Right renal pelvis (tissue), 4 donors: ENCODE results near the gene ZNF184. TPM values are rescaled to one million over a fixed set of nuclear protein-coding genes. Genes with fewer than 3 reads are reported as not detected.

ENCODE experiments used
- DNase-seq, 4 donors: peaks; one replicate each; pipeline ENCODE4 v3.0.0-alpha.2; 2013; ENCODE audit warnings: low read depth in 4 of 4, low spot score in 3 of 4, missing footprints in 1 of 4
- polyA plus RNA-seq, 4 donors: library from polyadenylated mRNA; unstranded; fragments of 120-200 nt; gene quantifications; one replicate each; pipeline ENCODE4 v1.2.1, GENCODE V29; 2013; ENCODE audit not compliant: insufficient read length in 4 of 4

Gene ZNF184
- polyA plus RNA-seq, 4 donors: 16.1 to 21.3 (median 19.4) TPM

DNA sequence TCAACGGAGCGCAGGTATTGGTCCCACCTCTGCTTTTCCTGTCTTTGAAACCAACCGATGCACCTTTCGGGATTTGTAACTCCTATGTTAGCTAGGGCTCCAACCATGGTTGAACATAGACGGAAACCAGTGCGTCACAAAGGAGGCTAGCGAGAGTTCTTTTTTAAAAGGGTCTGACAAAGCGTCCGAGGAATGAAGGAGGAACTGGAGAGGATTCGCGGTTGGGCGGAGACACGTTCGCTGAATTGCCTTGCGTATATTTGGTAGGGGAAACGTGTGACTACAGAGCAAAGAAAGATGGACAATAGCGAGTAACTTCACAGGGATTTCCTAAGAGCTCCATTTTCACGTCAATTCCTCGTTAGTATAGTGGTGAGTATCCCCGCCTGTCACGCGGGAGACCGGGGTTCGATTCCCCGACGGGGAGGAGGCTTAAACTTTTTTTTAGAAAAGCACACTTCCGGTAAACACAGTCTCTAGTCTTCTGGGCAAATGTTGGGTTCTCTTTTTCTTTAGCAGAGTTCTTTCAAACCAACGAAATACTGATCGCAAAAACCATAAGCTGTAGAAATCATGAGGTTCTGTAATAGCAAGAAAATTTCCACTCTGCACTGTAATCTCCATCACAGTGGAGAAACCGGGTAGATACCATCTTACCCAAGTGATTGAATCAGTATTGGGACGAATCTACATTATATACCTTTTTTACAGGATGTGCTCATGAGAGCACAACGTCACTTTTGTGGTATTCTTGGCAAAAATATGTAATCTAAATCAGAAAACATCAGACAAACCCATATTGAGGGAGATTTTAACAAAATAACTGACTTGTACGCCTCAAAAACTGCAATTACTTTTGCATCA is 6.6 kb upstream of the ZNF184 start:
- peak; percentile 80 to 88 (median 82) for DNase-seq

DNA sequence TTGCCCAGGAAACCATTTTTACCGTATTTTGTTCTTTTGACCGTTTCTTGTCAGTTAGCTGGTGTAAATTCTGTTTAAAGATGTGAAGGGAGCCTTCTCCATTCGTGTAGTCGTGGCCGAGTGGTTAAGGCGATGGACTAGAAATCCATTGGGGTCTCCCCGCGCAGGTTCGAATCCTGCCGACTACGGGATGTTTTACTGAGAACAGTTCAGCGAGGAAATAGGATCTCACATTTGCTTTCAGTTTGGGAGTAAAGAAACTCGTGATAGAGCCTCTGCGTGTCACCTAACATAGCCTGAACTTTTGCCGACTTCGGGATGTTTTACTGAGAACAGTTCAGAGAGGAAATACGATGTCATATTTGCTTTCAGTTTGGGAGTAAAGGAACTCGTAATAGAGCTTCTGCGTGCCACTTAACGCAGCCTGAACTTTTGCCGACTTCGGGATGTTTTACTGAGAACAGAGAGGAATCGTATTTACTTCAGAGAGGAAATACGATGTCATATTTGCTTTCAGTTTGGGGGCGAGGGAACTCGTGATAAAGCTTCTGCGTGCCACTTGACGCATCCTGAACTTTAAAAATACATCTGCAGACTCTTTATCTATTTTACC is 5.9 kb upstream of the ZNF184 start:
- DNase-seq: peak; percentile 78 to 87 (median 84)

DNA sequence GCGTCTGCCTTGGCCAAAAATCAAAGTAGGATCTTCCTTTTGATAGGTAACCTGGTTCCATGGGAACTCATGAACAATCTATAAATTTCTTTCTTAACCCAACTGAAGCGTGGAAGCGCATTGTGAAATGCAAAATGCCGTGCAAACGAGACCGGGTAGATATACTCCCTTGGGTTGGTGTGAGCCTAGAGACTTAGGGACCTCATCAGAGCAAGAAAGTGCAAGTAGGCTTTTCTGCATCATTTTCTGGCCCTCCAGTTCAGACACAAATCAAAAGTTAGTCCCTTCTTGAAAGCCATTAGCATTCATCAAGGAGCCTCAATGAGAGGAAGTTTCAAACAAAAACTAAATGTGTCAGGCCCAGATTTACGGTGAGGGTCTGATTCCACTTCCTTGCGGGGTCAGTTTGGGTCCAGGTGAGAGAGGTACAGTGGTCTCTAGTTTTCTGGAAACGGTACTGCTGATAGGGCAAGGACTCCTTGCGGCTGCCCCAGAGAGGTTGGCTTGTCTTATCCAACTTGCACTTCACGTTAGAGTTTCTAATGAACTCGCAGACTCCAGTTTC is 5.3 kb upstream of the ZNF184 start:
- no peak for DNase-seq

DNA sequence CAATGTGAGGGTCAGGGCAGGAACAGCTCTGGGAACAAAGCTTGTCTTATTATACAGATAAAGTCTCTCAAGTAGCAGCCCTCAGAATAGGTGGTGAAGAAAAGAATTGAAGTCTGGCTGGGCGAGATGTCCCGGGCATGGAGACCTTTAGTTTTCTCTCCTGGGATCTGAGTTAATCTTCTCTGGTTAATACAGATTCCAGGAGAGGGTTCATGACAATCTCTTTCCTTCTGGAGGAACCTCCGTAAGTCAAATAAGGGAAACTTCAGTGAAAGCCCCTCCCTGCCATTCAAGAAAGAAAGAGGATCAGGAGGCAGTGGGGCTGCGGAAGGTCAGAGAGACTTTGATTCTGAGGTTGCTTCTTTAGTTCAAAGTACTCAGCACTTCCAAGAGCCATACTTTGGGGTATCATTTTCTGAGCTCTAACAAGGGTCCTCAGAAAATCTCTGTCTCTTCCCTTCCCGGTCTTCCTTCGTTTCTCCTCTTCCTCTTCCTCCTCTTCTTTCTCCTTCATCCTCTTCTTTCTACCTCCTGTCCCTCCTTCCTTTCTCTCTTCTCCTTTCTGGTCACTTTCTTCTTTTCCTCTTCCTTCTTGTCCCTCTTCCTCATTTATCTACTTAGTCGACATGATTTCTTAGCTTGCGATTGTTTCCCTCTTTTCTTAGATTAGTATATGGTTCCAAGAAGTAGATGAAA is 4.6 kb upstream of the ZNF184 start:
- no peak for DNase-seq

DNA sequence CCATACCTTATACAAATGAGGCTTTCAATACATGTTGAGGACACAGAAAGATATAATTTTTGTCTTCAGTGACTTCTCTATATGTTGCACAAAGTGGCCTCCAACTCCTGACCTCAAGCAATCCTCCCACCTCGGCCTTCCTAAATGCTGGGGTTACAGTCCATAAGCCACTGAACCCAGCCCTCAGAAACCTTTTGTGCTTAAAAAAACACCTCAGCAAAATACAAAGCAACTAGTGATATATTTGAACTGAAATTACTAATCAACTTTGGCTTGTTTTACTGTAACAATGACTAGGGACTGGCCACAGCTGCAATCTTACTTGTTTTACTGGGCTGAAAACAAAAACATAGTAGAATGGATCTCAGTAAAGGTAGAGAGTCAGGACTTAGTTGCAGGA is 3.2 kb upstream of the ZNF184 start:
- no peak for DNase-seq

DNA sequence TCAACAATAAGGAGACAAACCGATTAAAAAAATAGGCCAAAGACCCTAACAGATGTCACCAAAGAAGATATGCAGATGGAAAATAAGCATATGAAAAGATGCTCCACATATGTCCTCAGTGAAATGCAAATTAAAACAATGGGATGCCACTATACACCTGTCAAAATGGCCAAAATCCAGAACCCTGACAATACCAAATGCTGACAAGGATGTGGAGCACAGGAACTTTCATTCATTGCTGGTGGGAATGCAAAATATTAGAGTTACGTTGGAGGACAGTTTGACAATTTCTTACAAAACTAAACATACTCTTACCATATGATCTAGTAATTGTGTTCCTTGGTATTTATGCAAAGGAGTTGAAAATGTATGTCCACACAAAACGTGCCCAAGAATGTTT is 1.8 kb upstream of the ZNF184 start:
- DNase-seq: no peak

DNA sequence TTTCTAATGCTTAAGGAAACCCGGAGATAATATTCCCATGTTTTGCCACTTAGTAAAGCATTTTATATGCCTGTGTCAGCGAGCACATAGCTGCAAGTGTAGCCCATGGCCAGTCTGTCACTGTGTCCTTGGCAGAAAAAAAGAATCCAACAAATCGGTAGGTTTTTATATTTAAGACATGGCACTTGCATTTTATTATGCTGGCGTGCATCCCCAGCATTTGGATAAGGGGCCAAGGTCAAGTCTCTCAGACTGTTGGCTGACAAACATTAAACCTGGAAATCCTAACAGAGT is 1.2 kb upstream of the ZNF184 start:
- no peak for DNase-seq

DNA sequence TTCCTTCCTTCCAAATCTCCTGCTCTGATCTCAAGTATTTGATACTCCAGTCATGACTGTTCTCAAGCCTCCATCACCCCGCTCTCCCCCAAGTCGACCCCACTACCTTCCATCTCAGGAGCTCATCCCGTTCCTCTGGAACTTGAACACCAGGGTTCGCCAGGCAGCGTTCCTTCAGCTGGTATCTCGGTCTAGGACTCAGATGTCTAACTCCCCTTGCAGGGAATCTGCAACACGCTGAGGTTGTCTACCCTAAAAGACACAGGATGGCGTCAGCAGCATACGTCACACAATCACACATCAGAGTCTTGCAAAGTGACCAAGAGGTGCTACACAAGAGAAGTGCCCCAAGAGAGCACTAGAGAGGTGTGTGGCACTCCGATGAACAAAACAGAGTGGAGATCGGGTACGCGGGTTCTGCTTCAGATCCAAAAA is 706 bp downstream of the ZNF184 start:
- DNase-seq: peak; percentile 72 to 77 (median 72)

DNA sequence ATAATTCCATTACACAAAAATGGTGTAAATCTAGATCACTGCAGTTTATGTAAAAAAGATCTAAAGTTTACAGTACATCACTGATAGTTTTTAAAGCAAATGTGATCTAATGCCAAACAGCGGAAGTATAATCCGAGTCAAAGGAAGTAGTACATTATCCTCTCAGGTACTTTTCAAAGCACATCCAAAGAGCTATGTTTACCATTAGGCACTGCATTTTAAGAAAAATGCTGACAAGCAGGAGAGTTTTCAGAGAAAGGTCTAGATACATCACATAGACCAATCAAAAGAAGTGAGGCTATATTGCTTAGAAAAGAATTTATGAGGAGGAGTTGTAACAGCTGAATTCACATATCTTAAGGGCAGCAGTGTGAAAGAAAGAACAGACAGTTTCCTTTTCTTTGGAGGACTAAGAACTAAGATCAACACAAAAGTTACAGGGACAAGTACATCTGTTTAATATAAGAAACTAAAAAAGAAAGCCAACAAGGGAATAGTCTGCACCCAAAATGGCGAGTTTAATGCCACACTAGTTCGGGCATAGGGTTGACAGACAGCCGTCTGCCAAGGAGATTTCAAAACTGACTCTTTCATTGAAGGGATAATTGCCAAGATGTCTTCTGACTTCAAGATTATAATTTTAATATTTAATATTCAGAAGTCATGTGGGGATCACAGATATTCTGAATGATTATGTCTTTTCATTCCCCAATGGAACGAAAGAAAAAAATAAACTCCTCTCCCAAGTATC is 1.4 kb downstream of the ZNF184 start:
- DNase-seq: no peak

DNA sequence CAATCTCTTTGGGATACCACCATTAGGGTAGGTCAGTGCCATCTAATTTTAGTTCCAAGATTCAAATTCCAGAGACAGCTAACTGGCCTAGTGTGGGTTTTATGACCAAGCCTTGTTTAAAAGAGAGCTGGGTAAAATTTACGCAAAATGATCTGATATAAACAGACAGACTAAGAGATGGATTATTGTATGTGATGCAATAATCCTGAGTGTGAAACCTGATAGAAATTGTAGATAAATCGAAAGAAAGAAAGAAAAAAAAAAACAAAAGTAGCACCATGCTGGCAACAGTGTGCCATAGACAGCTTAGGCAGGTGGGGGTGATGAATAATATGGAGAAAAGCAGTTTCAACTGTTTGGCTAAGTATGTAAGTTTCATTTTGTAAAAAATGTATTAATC is 2.9 kb downstream of the ZNF184 start:
- DNase-seq: no peak

DNA sequence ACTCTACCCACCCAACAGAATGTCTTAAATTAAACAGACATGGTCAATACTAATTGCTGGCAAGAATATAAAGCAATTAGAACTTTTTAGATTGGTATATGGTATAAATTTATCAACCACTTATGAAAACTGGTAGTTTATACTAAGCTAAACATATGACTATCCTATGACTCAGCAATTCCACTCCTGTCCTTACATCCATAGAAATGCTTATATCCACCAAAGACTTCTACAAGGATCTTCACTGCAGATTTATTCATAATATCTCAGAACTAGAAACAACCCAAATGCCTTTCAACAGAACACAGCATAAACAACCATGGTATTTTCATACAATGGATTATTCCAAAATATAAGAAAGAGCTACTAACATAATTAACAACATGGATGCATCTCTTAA is 4.6 kb downstream of the ZNF184 start:
- DNase-seq: no peak

DNA sequence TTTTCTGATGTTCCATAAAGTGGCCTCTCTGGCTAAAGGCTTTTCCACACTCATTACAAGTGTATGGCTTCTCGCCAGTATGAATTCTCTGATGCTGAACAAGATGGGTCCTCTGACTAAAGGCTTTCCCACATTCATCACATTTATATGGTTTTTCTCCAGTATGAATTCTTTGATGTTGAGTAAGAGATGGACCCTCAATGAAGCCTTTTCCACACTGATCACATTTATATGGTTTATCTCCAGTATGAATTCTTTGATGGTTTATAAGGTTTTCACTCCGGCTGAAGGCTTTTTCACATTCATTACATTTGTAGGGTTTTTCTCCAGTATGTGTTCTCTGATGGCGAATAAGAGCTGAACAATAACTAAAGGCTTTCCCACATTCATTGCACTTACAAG is 20.4 kb downstream of the ZNF184 start:
- DNase-seq: no peak

DNA sequence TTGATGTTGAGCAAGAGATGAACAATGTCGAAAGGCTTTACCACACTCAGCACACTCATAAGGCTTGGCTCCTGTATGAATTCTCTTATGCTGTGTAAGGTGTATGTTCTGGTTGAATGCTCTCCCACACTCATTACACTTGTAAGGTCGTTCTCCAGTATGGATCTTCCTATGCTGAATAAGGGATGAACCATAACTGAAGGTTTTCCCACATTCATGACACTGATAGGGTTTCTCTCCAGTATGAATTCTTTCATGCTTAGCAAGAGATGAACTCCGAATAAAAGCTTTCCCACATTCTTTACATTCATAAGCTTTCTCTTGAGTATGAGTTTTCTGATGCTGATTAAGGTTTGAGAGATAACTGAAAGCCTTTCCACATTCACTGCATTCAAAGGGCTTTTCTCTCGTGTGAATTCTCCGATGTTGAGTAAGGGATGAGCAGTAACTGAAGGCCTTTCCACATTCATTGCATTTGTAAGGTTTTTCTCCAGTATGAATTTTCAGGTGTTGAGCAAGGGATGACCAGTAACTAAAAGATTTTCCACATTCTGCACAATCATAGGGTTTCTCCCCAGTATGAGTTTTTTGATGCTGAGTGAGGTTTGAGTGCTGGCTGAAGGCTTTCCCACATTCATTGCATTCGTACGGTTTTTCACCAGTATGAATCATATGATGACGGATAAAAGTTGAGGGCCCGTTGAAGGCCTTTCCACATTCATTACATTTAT is 21.1 kb downstream of the ZNF184 start:
- DNase-seq: no peak

DNA sequence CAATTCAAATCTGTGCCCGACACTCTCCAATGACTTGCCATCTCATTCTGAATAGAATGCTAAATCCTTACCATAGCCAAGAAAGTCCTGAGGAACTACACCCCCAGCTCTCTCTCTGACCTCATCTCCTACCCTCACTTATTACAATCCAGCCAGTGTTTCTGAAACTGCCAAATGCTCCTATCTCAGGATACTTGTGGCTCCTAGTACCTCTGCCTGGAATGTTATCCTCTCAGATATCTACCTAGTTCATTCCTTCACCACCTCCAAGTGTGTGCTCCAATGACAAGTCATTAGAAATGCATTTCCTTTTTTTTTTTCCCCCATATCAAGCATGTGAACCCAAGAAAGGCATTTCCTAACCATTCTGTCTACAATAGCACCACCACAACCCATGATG is 24.4 kb downstream of the ZNF184 start:
- no peak for DNase-seq

DNA sequence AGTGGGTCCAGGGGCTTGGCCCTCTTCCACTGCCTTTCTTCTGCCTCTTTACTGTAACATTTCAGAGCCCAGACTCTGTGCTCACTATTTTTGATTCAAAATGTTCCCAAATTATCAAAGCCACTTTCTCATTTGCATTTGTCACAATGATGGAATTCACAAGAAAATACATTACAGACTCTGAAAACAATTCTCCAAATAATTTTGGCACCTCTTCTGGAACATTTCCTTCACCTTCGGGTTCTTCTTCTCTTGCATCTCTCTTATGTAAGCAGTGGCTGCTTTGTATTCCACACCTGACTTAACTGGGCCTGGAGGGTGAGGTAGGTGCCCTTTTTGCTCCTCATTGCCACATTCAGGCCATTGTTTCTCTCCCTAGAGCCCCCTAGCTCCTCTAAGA is 30.0 kb downstream of the ZNF184 start:
- no peak for DNase-seq

DNA sequence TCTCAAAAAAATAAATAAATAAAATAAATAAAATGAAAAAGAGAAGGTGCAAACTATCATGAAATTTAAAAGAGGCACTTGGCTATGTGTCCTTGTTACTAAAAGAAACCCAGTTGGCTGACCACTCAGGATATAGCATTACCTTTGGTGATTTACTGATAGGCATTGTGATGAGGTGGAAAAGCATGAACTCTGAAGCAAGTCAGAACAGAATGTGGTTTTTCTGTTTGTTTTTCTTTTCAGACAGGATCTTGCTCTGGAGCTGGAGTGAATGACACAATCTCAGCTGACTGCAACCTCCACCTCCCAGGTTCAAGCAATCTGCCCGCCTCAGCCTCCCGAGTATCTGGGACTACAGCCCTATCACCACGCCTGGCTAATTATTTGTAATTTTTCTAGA is 31.9 kb downstream of the ZNF184 start:
- no peak for DNase-seq

DNA sequence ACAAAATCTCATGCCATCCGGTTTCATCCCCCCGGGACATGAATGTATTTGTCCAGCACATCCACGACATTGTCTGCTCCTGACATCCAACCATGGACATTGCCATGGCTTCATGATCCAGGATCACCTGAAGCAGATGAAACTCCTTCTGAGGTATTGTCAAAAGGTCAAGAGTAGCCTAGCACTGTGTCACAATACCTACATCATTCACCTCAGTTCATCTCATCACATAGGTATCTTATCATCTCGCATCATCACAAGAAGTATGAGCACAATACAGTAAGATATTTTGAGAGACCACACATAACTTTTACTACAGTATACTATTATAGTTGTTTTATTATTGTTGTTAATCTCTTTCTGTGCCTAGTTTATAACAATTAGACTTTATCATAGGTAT is 33.5 kb downstream of the ZNF184 start:
- no peak for DNase-seq

DNA sequence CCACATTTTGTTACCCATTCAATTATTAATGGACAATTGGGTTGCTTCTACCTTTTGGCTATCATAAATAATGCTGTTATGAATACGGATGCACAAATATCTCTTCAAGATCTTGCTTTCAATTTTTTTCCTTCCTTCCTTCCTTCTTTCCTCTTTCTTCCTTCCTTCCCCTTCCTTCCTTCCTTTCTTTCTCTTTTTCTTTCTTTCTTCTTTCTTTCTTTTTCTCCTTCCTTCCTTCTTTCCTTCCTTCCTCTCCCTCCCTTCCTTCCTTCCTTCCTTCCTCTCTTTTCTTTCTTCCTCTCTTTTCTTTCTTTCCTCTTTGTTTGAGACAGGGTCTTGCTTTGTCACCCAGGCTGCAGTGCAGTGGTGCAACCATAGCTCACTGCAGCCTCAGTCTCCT is 39.2 kb downstream of the ZNF184 start:
- DNase-seq: no peak

DNA sequence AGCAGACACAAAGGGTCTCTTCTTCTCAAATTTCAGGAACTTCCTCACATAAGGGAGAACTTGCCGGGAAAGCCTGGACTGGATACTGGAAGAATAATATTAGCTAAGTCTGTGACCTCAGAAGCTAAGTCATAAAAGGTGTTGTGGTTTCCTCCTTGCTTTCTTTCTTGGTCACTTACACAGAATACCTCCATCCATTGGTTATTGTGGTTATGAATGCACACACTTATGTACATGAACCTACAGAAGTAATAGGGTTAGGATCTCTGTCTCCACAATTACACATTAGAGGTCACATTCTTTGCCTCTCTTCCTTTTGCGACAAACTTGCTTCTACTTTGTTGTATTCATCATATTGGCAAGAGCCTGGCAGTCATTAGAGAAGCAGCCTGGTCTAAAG is 43.9 kb downstream of the ZNF184 start:
- DNase-seq: no peak

DNA sequence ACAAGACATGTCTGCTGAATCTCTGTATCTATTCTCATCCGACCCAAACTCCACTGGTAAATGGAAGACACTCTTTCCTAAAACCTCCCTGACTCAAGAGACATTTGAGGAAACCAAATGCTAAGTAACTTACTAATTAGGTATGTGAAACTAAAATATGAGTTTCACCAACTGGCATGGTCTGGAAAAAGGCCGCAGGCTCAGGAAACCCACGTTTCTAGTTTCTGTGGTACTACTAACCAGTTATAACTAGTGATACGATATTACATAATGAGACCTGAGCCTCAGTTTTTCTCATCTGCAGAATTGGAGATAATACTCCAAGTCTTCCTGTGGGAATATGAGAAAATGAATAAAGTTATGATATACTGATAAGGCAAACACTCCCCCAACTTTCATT is 44.4 kb downstream of the ZNF184 start:
- DNase-seq: no peak
